Measurements from ENCODE around the gene ADGRG4. TPM values are rescaled to one million over a fixed set of nuclear protein-coding genes. Genes with fewer than 3 reads are reported as not detected.
"Not testable (repeated sequence)": the region's sequence is repeated elsewhere in the genome, so short reads cannot be mapped to it uniquely, and the experiment has no call there.

ADGRG4 gene
- total RNA-seq, 2 donors from 2014 or later, result 0.03 TPM; not detected in 1

DNA sequence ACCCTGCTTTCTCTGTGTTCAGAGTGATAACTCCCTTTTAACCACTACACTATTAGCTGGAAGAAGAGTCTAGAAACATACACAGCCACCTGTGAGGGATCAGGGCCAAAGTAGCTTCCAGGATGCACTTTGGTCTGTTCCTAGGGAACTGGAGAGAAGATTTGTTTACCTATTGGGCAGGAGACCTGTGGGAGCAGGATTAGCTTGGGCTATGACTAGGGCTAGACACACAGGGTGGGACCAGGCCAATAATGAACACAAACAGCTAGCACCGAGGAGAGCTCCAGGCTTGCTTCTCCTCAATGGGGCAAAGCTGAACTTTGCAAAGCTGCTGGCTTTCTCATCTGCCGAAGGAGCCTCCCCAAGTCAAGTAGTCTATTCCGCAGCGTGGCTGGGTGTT, 25.2 kb upstream of the ADGRG4 start:
- Histone ChIP-seq H3K9me3 (no peaks in the 10 kb centered on the region), H3K27me3 (no peaks in the 10 kb centered on the region), H3K36me3 (no peaks in the 10 kb centered on the region), H3K4me3 (no peak overlapping the region), H3K4me1 (no peaks in the 10 kb centered on the region), H3K27ac (no peak overlapping the region), H3K9ac (ENCODE audit: low read depth in 2 of 2, low read length in 2 of 2) (no peak overlapping the region)
- intact Hi-C loops (cut with DNase I), result no loop called here
- peak; percentile 46 for DNase-seq
- TF ChIP-seq, protein P1, sequence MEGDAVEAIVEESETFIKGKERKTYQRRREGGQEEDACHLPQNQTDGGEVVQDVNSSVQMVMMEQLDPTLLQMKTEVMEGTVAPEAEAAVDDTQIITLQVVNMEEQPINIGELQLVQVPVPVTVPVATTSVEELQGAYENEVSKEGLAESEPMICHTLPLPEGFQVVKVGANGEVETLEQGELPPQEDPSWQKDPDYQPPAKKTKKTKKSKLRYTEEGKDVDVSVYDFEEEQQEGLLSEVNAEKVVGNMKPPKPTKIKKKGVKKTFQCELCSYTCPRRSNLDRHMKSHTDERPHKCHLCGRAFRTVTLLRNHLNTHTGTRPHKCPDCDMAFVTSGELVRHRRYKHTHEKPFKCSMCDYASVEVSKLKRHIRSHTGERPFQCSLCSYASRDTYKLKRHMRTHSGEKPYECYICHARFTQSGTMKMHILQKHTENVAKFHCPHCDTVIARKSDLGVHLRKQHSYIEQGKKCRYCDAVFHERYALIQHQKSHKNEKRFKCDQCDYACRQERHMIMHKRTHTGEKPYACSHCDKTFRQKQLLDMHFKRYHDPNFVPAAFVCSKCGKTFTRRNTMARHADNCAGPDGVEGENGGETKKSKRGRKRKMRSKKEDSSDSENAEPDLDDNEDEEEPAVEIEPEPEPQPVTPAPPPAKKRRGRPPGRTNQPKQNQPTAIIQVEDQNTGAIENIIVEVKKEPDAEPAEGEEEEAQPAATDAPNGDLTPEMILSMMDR (IDR thresholded peaks at IDR 0.05), result no peak

DNA sequence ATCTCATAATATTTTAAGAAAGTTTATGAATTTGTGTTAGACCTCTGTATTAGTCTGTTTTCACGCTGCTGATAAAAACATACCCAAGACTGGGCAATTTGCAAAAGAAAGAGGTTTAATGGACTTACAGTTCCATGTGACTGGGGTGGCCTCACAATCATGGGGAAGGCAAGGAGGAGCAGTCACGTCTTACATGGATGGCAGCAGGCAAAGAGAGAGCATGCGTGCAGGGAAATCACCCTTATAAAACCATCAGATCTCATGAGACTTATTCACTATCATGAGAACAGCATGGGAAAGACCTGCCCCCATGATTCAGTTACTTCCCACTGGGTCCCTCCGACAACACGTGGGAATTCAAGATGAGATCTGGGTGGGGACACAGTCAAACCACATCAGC, 14.4 kb upstream of the ADGRG4 start:
- H3K4me1 ChIP-seq; H3K9ac ChIP-seq (ENCODE audit: low read depth in 2 of 2, low read length in 2 of 2); H3K9me3 ChIP-seq; H3K27ac ChIP-seq; intact Hi-C loops (cut with DNase I); DNase-seq; H3K27me3 ChIP-seq; H3K36me3 ChIP-seq; H3K4me3 ChIP-seq: not testable (repeated sequence)

DNA sequence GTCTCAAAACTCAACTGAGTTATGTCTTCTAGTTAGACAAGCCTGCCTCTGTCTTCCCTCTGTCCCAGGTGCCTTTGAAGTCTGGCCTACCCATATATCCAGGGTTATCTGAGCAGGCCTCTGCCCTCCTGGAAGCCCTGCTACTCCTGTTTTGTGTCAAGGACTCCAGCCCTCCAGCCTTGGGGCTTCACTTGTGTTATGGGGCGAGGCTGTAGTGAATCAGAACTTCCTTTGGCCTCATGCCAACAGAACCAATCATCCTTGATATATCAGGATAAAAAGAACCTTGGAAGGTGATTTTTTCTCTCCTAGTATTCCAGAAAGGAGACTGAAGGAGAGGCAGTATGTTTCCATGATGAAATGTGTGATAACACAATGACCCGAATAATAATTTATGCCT, 8.9 kb upstream of the ADGRG4 start:
- DNase-seq, result no peak
- Histone ChIP-seq H3K36me3 (no peaks in the 10 kb centered on the region), H3K4me3 (no peak overlapping the region), H3K27me3 (no peaks in the 10 kb centered on the region), H3K9me3 (no peaks in the 10 kb centered on the region), H3K27ac (no peak overlapping the region), H3K4me1 (no peaks in the 10 kb centered on the region), H3K9ac (ENCODE audit: low read depth in 2 of 2, low read length in 2 of 2) (no peak overlapping the region)
- intact Hi-C loops (cut with DNase I), result no loop called here
- TF ChIP-seq, protein P1 (IDR thresholded peaks at IDR 0.05), result no peak

DNA sequence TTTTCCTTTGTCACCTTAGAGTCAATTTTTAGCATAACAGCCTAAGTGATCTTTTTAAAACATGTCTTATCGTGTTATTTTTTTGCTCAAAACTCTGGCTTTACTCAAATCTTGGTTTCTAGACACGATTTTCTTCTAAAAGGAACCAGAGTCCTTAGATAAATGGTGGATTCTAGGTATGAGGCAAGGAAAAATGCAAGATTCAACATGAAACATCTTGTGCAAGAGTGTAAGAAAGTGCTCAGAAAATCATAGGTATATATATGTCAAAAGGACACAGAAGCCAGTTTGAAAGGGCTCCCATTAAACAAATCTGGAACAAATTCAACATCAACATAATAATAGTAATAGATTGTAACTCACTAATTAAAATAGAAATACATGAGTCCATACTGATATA, 8.1 kb upstream of the ADGRG4 start:
- intact Hi-C loops (cut with DNase I), result no loop called here
- no peak for DNase-seq
- TF ChIP-seq, protein P1 (IDR thresholded peaks at IDR 0.05), result no peak
- H3K27ac ChIP-seq, result no peak overlapping the region
- H3K36me3 ChIP-seq, result no peaks in the 10 kb centered on the region
- no peaks in the 10 kb centered on the region for H3K9me3 ChIP-seq
- no peak overlapping the region for H3K9ac ChIP-seq (ENCODE audit: low read depth in 2 of 2, low read length in 2 of 2)
- no peaks in the 10 kb centered on the region for H3K27me3 ChIP-seq
- no peaks in the 10 kb centered on the region for H3K4me1 ChIP-seq
- H3K4me3 ChIP-seq, result no peak overlapping the region

DNA sequence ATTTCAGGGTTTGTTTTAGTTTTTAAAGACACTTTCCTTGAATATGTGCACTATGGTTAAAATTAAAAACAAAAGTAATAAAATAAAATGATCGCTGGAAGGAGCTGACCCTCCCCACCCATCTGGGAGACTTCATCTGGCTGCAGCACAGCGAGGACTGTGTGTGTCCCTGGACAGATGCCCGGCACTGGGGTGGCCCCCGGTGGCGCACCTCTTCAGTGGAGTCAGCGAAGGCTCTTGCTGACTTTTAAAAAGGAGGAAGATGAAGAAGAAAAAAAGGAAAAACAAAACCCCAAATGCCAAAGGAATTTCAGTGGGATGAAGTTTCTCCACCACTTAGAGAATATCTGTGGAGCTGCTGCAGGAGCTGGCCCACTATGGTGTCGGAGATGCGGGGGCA, 5.4 kb upstream of the ADGRG4 start:
- no peaks in the 10 kb centered on the region for H3K4me1 ChIP-seq
- H3K9ac ChIP-seq (ENCODE audit: low read depth in 2 of 2, low read length in 2 of 2), result no peak overlapping the region
- DNase-seq, result no peak
- intact Hi-C loops (cut with DNase I), result no loop called here
- no peaks in the 10 kb centered on the region for H3K27me3 ChIP-seq
- no peak overlapping the region for H3K4me3 ChIP-seq
- TF ChIP-seq, protein P1 (IDR thresholded peaks at IDR 0.05), result no peak
- H3K9me3 ChIP-seq, result no peaks in the 10 kb centered on the region
- no peak overlapping the region for H3K27ac ChIP-seq
- H3K36me3 ChIP-seq, result no peaks in the 10 kb centered on the region

DNA sequence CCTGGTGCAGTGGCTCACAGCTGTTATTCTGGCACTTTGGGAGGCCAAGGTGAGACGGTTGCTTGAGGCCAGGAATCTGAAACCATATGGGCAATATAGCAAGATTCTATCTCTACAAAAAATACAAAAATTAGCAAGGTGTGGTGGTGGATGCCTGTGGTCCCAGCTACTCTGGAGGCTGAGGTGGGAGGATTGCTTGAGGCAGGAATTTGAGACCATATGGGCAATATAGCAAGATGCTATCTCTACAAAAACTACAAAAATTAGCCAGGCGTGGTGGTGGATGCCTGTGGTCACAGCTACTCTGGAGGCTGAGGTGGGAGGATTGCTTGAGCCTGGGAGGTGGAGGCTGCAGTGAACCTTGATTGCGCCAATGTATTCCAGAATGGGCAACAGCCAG, 2.3 kb downstream of the ADGRG4 start:
- DNase-seq, result no peak
- TF ChIP-seq, protein P1 (IDR thresholded peaks at IDR 0.05), result no peak
- Histone ChIP-seq H3K36me3 (no peaks in the 10 kb centered on the region), H3K27me3 (no peaks in the 10 kb centered on the region), H3K9ac (ENCODE audit: low read depth in 2 of 2, low read length in 2 of 2) (no peak overlapping the region), H3K9me3 (no peaks in the 10 kb centered on the region), H3K4me1 (no peaks in the 10 kb centered on the region), H3K27ac (no peak overlapping the region), H3K4me3 (no peak overlapping the region)
- intact Hi-C loops (cut with DNase I), result no loop called here
